Anterior cingulate cortex (tissue), 58 donors: ENCODE measurements around the gene PDZD4.

Source experiments
- DNase-seq, 58 donors: peaks; one replicate each; lab custom pipeline; 2025; lab: John Stamatoyannopoulos, UW

PDZD4 gene

GRCh38 chrX:153765138-153766079 lies 64.9 kb downstream of the PDZD4 start:
- DNase-seq, result peak in 56 of 58 donors; percentile 33 to 99 (median 84)

GRCh38 chrX:153764786-153765137 lies 65.6 kb downstream of the PDZD4 start:
- peak in 1 of 58 donors; percentile 82 for DNase-seq

GRCh38 chrX:153763989-153764755 lies 66.2 kb downstream of the PDZD4 start, which contains the start of gene PLXNB3:
PLXNB3 (plus strand) TSS chrX:153764249; CDS start chrX:153765536, 1,287 bp downstream.
- DNase-seq, result peak in 55 of 58 donors; percentile 5 to 94 (median 75)

- no peak for DNase-seq
Measured at GRCh38 chrX:153763298-153763932, 66.9 kb downstream of the PDZD4 start.

- no peak for DNase-seq
Measured at GRCh38 chrX:153762626-153763173, 67.6 kb downstream of the PDZD4 start.

GRCh38 chrX:153761863-153762262 lies 68.5 kb downstream of the PDZD4 start:
- no peak for DNase-seq

GRCh38 chrX:153755136-153755535 lies 75.2 kb downstream of the PDZD4 start:
- no peak for DNase-seq
